Naive thymus-derived CD4-positive, alpha-beta T cell (primary cell): ENCODE measurements around the gene PIK3IP1. TPM values are rescaled to one million over a fixed set of nuclear protein-coding genes. Genes with fewer than 3 reads are reported as not detected.

Experiments
- ATAC-seq: fragments of 150-1000 bp; cut with Tn5 transposase; 2 replicates; pipeline ENCODE4 v1.10.0; 2021; ENCODE audit warnings: mild to moderate bottlenecking, moderate library complexity
- CTCF ChIA-PET: fragments of 350-600 bp; sonication (Branson Sonifier 250); formaldehyde crosslinking; loops from one replicate; lab custom pipeline; 2021; ENCODE audit warnings: antibody characterized with exemption; lab: Charles Lee
- POLR2A ChIA-PET: fragments of 350-600 bp; sonication (Branson Sonifier 250); formaldehyde crosslinking; loops from one replicate; lab custom pipeline; 2021; ENCODE audit warnings: antibody characterized with exemption, inconsistent platforms; lab: Charles Lee
- DNase-seq, 9 donors: peaks; one replicate each; pipeline versions ENCODE4 v3.0.0 to v3.0.0-alpha.2; 2020 to 2022; ENCODE audit warnings: mixed read lengths in 1 of 9
- H3K27ac ChIP-seq: one replicate; pipeline ENCODE4 v1.7.0; 2013; ENCODE audit warnings: mild to moderate bottlenecking, low read depth, low read length, moderate library complexity
- H3K27me3 ChIP-seq, 2 donors: one replicate each; pipeline ENCODE4 v1.7.0; 2013; ENCODE audit warnings: low read length in 2 of 2, mild to moderate bottlenecking in 2 of 2, moderate library complexity in 2 of 2; ENCODE audit not compliant: control insufficient read depth in 2 of 2, insufficient read depth in 2 of 2
- H3K36me3 ChIP-seq, 3 experiments: 1 replicate in 2 of 3; 2 replicates in 1 of 3; pipeline ENCODE4 v1.7.0; 2013; ENCODE audit warnings: low read length in 3 of 3, mild to moderate bottlenecking in 3 of 3, moderate library complexity in 1 of 3; ENCODE audit not compliant: insufficient read depth in 3 of 3, control insufficient read depth in 2 of 3
- H3K4me1 ChIP-seq, 2 donors: one replicate each; pipeline ENCODE4 v1.7.0; 2013; ENCODE audit warnings: low read length in 2 of 2, mild to moderate bottlenecking in 2 of 2, moderate library complexity in 1 of 2; ENCODE audit not compliant: control insufficient read depth in 2 of 2, insufficient read depth in 2 of 2
- H3K4me3 ChIP-seq: 2 replicates; pipeline ENCODE4 v1.7.0; 2013; ENCODE audit warnings: mild to moderate bottlenecking, low read length
- H3K9me3 ChIP-seq, 3 experiments: 1 replicate in 2 of 3; 2 replicates in 1 of 3; pipeline ENCODE4 v1.7.0; 2013; ENCODE audit warnings: low read length in 3 of 3; ENCODE audit not compliant: control insufficient read depth in 2 of 3
- H3K27ac Mint-ChIP-seq, 9 donors: one replicate each; pipeline ENCODE4 v1.8.0; 2020 to 2022; ENCODE audit warnings: mixed read lengths in 9 of 9, mild to moderate bottlenecking in 8 of 9, moderate library complexity in 5 of 9, inconsistent platforms in 2 of 9
- H3K27me3 Mint-ChIP-seq, 5 donors: one replicate each; pipeline ENCODE4 v1.8.0; 2021 to 2022; ENCODE audit warnings: mixed read lengths in 5 of 5, mild to moderate bottlenecking in 1 of 5
- H3K36me3 Mint-ChIP-seq, 5 donors: one replicate each; pipeline ENCODE4 v1.8.0; 2020 to 2022; ENCODE audit warnings: mixed read lengths in 5 of 5, mild to moderate bottlenecking in 3 of 5, inconsistent platforms in 1 of 5
- H3K4me1 Mint-ChIP-seq, 7 donors: one replicate each; pipeline ENCODE4 v1.8.0; 2020 to 2022; ENCODE audit warnings: mixed read lengths in 7 of 7, mild to moderate bottlenecking in 3 of 7, inconsistent platforms in 1 of 7
- H3K4me3 Mint-ChIP-seq, 10 donors: one replicate each; pipeline ENCODE4 v1.8.0; 2020 to 2022; ENCODE audit warnings: mild to moderate bottlenecking in 10 of 10, mixed read lengths in 10 of 10, moderate library complexity in 6 of 10, inconsistent platforms in 2 of 10
- H3K9me3 Mint-ChIP-seq, 11 donors: one replicate each; pipeline ENCODE4 v1.8.0; 2020 to 2022; ENCODE audit warnings: mixed read lengths in 11 of 11, mild to moderate bottlenecking in 4 of 11, inconsistent platforms in 1 of 11, moderate library complexity in 1 of 11
- intact Hi-C, 2 donors: fragments of 100-400 bp; cut with micrococcal nuclease; formaldehyde crosslinking; loops; one replicate each; pipeline ENCODE4 v1.15.1; 2023
- polyA plus RNA-seq, 2 donors: library from polyadenylated mRNA; unstranded; fragments of 300-500 nt; fragmentation: Illumina TruSeq; gene quantifications; one replicate each; pipeline ENCODE4 v1.2.3, GENCODE V29; 2021
- total RNA-seq, 6 experiments: library from RNA in 5 of 6; stranded (reverse) in 5 of 6; gene quantifications; 1 replicate in 5 of 6; 2 replicates in 1 of 6; pipeline ENCODE4 v1.2.3 and lab custom pipeline; 2021 to 2026

The PIK3IP1 gene
- total and polyA plus RNA-seq, 7 experiments from 2014 or later = 72.8 to 941 (median 606) TPM

DNA sequence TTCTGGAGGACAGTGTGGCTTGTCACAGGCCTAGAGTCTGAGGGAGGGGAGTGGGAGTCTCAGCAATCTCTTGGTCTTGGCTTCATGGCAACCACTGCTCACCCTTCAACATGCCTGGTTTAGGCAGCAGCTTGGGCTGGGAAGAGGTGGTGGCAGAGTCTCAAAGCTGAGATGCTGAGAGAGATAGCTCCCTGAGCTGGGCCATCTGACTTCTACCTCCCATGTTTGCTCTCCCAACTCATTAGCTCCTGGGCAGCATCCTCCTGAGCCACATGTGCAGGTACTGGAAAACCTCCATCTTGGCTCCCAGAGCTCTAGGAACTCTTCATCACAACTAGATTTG lies 13.0 kb downstream of the PIK3IP1 start:
- H3K36me3 Mint-ChIP-seq = peaks cover 5 to 61% (median 58%) of the 10 kb centered on the region in 5 donors
- POLR2A ChIA-PET = interaction anchor here (0.7 to 34.1 kb wide), 24 partner anchors 7 to 855 kb away, joined by 3 to 2331 read pairs (median 4); partner anchors contain the start of genes LIMK2, PATZ1, PIK3IP1 and SLC35E4
- intact Hi-C loops = loop anchor here (1.0 to 5.0 kb wide), 7 partner anchors 11 to 687 kb away; partner anchors contain the start of genes PATZ1 (in 1 of the 2), PES1 (in 1 of the 2) and PIK3IP1 (in 1 of the 2)
- CTCF ChIA-PET = interaction anchor here (0.7 to 7.5 kb wide), 9 partner anchors 11 to 68 kb away, joined by 3 to 73 read pairs (median 3); partner anchors contain the start of genes LIMK2 and PIK3IP1
- no peak for DNase-seq
- peaks cover 37 to 94% of the 10 kb centered on the region in 2 donors for H3K4me1 ChIP-seq
- H3K4me3 Mint-ChIP-seq = peak overlapping the region; percentile 74 to 97 (median 80)
- peaks cover 52 to 98% (median 93%) of the 10 kb centered on the region in 7 donors for H3K4me1 Mint-ChIP-seq
- peak overlapping the region; percentile 8 for H3K4me3 ChIP-seq
- peak overlapping the region; percentile 100 for H3K27ac ChIP-seq
- H3K27ac Mint-ChIP-seq = peak overlapping the region; percentile 96 to 100 (median 99)
- no peaks in the 10 kb centered on the region for H3K27me3 Mint-ChIP-seq
- H3K27me3 ChIP-seq = no peaks in the 10 kb centered on the region
- H3K9me3 Mint-ChIP-seq = peaks cover 0 to 9% (median 0%) of the 10 kb centered on the region in 11 donors
- peaks cover 31 to 58% (median 46%) of the 10 kb centered on the region in 3 experiments for H3K36me3 ChIP-seq
- H3K9me3 ChIP-seq = no peaks in the 10 kb centered on the region
- ATAC-seq = no peak

GRCh38 chr22:31278626-31279326 lies 13.5 kb downstream of the PIK3IP1 start:
- POLR2A ChIA-PET = interaction anchor here (0.7 to 34.1 kb wide), 28 partner anchors 3 to 855 kb away, joined by 3 to 2331 read pairs (median 5); partner anchors contain the start of genes LIMK2, PATZ1, PIK3IP1 and SELENOM
- peak overlapping the region; percentile 35 for H3K4me3 ChIP-seq
- Mint-ChIP-seq H3K4me1 (peaks cover 52 to 98% (median 94%) of the 10 kb centered on the region in 7 donors), H3K27me3 (no peaks in the 10 kb centered on the region), H3K36me3 (peaks cover 9 to 60% (median 56%) of the 10 kb centered on the region in 5 donors), H3K4me3 (peak overlapping the region; percentile 74 to 97 (median 80)), H3K27ac (peak overlapping the region; percentile 96 to 100 (median 99)), H3K9me3 (peaks cover 0 to 9% (median 0%) of the 10 kb centered on the region in 11 donors)
- no peaks in the 10 kb centered on the region for H3K9me3 ChIP-seq
- intact Hi-C loops = loop anchor here (1.0 to 5.0 kb wide), 7 partner anchors 12 to 686 kb away; partner anchors contain the start of genes PATZ1 (in 1 of the 2), PES1 (in 1 of the 2) and PIK3IP1 (in 1 of the 2)
- no peaks in the 10 kb centered on the region for H3K27me3 ChIP-seq
- DNase-seq = peak in 7 of 9 donors; percentile 67 to 85 (median 79)
- peak; percentile 75 for ATAC-seq
- peak overlapping the region; percentile 100 for H3K27ac ChIP-seq
- CTCF ChIA-PET = interaction anchor here (0.7 to 7.5 kb wide), 8 partner anchors 11 to 67 kb away, joined by 3 to 73 read pairs (median 3); partner anchors contain the start of genes LIMK2 and PIK3IP1
- H3K36me3 ChIP-seq = peaks cover 27 to 52% (median 41%) of the 10 kb centered on the region in 3 experiments
- H3K4me1 ChIP-seq = peaks cover 33 to 94% of the 10 kb centered on the region in 2 donors

DNA sequence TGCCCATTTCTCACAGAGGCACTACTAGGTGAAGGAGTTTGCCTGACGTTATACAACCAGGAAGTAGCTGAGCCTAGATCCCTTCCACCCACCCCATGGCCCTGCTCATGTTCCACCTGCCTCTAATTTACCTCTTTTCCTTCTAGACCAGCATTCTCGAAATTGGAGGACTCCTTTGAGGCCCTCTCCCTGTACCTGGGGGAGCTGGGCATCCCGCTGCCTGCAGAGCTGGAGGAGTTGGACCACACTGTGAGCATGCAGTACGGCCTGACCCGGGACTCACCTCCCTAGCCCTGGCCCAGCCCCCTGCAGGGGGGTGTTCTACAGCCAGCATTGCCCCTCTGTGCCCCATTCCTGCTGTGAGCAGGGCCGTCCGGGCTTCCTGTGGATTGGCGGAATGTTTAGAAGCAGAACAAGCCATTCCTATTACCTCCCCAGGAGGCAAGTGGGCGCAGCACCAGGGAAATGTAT lies 14.1 kb downstream of the PIK3IP1 start:
- POLR2A ChIA-PET = interaction anchor here (0.8 to 34.1 kb wide), 20 partner anchors 4 to 356 kb away, joined by 3 to 2331 read pairs (median 6); partner anchors contain the start of genes LIMK2, PATZ1, PIK3IP1 and RNF185
- Histone ChIP-seq H3K36me3 (peaks cover 27 to 46% (median 35%) of the 10 kb centered on the region in 3 experiments), H3K9me3 (no peaks in the 10 kb centered on the region), H3K27me3 (no peaks in the 10 kb centered on the region), H3K4me3 (peak overlapping the region; percentile 35), H3K27ac (peak overlapping the region; percentile 100), H3K4me1 (peaks cover 33 to 94% of the 10 kb centered on the region in 2 donors)
- intact Hi-C loops = loop anchor here (5.0 kb wide), 3 partner anchors 34 to 686 kb away; partner anchors contain the start of genes PATZ1 (in 1 of the 2) and PES1 (in 1 of the 2)
- Mint-ChIP-seq H3K27ac (peak overlapping the region; percentile 96 to 100 (median 99)), H3K9me3 (peaks cover 0 to 9% (median 0%) of the 10 kb centered on the region in 11 donors), H3K4me1 (peaks cover 55 to 98% (median 92%) of the 10 kb centered on the region in 7 donors), H3K27me3 (no peaks in the 10 kb centered on the region), H3K36me3 (peaks cover 7 to 55% (median 51%) of the 10 kb centered on the region in 5 donors), H3K4me3 (peak overlapping the region; percentile 58 to 97 (median 80))
- ATAC-seq (peak; percentile 10), DNase-seq (peak in 4 of 9 donors; percentile 29 to 47 (median 40))
- CTCF ChIA-PET = interaction anchor here (0.7 to 7.5 kb wide), 2 partner anchors 12 to 968 kb away, joined by 3 to 73 read pairs; partner anchors contain the start of gene PIK3IP1

DNA sequence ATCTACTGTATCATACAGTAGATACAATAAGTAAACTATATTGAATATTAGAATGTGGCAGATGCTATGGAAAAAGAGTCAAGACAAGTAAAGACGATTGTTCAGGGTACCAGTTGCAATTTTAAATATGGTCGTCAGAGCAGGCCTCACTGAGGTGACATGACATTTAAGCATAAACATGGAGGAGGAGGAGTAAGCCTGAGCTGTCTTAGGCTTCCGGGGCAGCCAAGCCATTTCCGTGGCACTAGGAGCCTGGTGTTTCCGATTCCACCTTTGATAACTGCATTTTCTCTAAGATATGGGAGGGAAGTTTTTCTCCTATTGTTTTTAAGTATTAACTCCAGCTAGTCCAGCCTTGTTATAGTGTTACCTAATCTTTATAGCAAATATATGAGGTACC lies 14.5 kb downstream of the PIK3IP1 start:
- peaks cover 4 to 51% (median 48%) of the 10 kb centered on the region in 5 donors for H3K36me3 Mint-ChIP-seq
- H3K27ac Mint-ChIP-seq = peak overlapping the region; percentile 96 to 100 (median 99)
- no peak overlapping the region for H3K4me3 ChIP-seq
- DNase-seq (peak in 1 of 9 donors; percentile 21), ATAC-seq (no peak)
- H3K9me3 ChIP-seq = no peaks in the 10 kb centered on the region
- peaks cover 54 to 98% (median 93%) of the 10 kb centered on the region in 7 donors for H3K4me1 Mint-ChIP-seq
- H3K27me3 ChIP-seq = no peaks in the 10 kb centered on the region
- intact Hi-C loops = loop anchor here (5.0 kb wide), 3 partner anchors 35 to 685 kb away; partner anchors contain the start of genes PATZ1 (in 1 of the 2) and PES1 (in 1 of the 2)
- H3K27me3 Mint-ChIP-seq = no peaks in the 10 kb centered on the region
- H3K9me3 Mint-ChIP-seq = peaks cover 0 to 7% (median 0%) of the 10 kb centered on the region in 11 donors
- H3K4me1 ChIP-seq = peaks cover 33 to 94% of the 10 kb centered on the region in 2 donors
- ChIA-PET POLR2A (interaction anchor here (0.6 to 34.1 kb wide), 18 partner anchors 4 to 477 kb away, joined by 3 to 2331 read pairs (median 5); partner anchors contain the start of genes LIMK2, PIK3IP1, RNF185 and SELENOM), CTCF (interaction anchor here (0.7 to 7.5 kb wide), 4 partner anchors 13 to 968 kb away, joined by 3 to 73 read pairs (median 4); partner anchors contain the start of gene PIK3IP1)
- H3K36me3 ChIP-seq = peaks cover 23 to 42% (median 31%) of the 10 kb centered on the region in 3 experiments
- peak overlapping the region; percentile 43 to 97 (median 72) for H3K4me3 Mint-ChIP-seq
- peak overlapping the region; percentile 100 for H3K27ac ChIP-seq

DNA sequence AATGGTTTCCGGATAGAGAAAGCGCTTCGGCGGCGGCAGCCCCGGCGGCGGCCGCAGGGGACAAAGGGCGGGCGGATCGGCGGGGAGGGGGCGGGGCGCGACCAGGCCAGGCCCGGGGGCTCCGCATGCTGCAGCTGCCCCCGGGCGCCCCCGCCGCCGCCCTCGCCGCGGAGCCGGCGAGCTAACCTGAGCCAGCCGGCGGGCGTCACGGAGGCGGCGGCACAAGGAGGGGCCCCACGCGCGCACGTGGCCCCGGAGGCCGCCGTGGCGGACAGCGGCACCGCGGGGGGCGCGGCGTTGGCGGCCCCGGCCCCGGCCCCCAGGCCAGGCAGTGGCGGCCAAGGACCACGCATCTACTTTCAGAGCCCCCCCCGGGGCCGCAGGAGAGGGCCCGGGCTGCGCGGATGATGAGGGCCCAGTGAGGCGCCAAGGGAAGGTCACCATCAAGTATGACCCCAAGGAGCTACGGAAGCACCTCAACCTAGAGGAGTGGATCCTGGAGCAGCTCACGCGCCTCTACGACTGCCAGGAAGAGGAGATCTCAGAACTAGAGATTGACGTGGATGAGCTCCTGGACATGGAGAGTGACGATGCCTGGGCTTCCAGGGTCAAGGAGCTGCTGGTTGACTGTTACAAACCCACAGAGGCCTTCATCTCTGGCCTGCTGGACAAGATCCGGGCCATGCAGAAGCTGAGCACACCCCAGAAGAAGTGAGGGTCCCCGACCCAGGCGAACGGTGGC lies 15.7 kb downstream of the PIK3IP1 start:
- Mint-ChIP-seq H3K27me3 (no peaks in the 10 kb centered on the region), H3K36me3 (peaks cover 4 to 53% (median 38%) of the 10 kb centered on the region in 5 donors), H3K9me3 (peaks cover 0 to 6% (median 0%) of the 10 kb centered on the region in 11 donors), H3K27ac (peak overlapping the region; percentile 46 to 99 (median 98)), H3K4me1 (peaks cover 49 to 97% (median 90%) of the 10 kb centered on the region in 7 donors), H3K4me3 (peak overlapping the region in 8 of 10 donors; percentile 12 to 92 (median 63))
- DNase-seq (no peak), ATAC-seq (no peak)
- Histone ChIP-seq H3K4me1 (peaks cover 33 to 90% of the 10 kb centered on the region in 2 donors), H3K4me3 (no peak overlapping the region), H3K9me3 (no peaks in the 10 kb centered on the region), H3K36me3 (peaks cover 12 to 31% (median 20%) of the 10 kb centered on the region in 3 experiments), H3K27ac (peak overlapping the region; percentile 100), H3K27me3 (no peaks in the 10 kb centered on the region)
- ChIA-PET POLR2A (interaction anchor here (0.6 to 34.1 kb wide), 11 partner anchors 5 to 170 kb away, joined by 3 to 2331 read pairs (median 9); partner anchors contain the start of genes LIMK2, PIK3IP1 and SELENOM), CTCF (interaction anchor here (0.7 to 7.5 kb wide), 3 partner anchors 14 to 65 kb away, joined by 3 to 73 read pairs (median 3); partner anchors contain the start of gene PIK3IP1)
- intact Hi-C loops = loop anchor here (5.0 kb wide), 3 partner anchors 36 to 684 kb away; partner anchors contain the start of genes PATZ1 (in 1 of the 2) and PES1 (in 1 of the 2)
